HL-60/S4 (cell line): ENCODE results near the gene CERS5.

ENCODE experiments used
- in situ Hi-C: fragments of 300-500 bp; cut with MboI; formaldehyde crosslinking; loops from 2 replicates; pipeline ENCODE4 v1.14.3; 2022; ENCODE audit warnings: low sequenced_read_pairs

CERS5 gene

DNA sequence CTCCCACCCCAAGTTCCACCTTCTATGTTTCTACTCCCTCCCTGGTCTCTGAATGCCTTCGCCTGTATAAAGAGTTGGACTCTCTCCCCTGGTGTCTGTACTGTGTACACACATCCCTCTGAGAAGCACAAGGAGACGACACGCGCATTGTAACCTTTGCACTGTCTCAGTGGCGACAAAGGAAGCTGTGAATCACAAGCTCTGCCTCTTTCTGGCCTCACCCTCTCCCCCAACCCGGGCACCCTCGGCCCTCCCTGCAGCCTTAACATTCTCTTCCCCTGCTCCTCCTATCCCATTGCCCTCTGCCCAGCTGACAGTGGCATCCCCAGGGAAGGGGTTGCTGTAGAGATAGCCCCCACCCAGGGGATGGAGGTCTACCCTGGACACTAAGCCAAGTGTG, 84.5 kb downstream of the CERS5 start:
- in situ Hi-C loops = no loop called here

DNA sequence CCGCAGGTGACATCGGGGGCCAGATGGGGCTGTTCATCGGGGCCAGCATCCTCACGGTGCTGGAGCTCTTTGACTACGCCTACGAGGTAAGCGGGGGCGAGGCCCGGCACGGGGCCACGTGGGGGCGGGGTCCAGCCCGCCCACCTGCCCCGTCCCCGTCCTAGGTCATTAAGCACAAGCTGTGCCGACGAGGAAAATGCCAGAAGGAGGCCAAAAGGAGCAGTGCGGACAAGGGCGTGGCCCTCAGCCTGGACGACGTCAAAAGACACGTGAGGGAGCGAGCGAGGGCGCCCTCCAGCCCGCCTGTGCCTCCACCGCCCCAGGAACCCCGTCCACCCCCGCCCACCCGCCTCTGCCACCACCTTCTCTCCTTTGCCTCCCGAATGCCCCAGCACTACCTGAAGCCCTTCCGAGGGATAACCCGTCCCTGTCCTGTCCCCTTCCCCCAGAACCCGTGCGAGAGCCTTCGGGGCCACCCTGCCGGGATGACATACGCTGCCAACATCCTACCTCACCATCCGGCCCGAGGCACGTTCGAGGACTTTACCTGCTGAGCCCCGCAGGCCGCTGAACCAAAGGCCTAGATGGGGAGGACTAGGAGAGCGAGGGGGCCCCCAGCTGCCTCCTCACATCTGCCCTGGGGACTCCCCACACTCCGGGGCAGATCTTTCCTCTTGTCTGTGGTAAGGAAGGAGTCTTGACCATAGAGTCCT, 85.9 kb downstream of the CERS5 start:
- in situ Hi-C loops = no loop called here

DNA sequence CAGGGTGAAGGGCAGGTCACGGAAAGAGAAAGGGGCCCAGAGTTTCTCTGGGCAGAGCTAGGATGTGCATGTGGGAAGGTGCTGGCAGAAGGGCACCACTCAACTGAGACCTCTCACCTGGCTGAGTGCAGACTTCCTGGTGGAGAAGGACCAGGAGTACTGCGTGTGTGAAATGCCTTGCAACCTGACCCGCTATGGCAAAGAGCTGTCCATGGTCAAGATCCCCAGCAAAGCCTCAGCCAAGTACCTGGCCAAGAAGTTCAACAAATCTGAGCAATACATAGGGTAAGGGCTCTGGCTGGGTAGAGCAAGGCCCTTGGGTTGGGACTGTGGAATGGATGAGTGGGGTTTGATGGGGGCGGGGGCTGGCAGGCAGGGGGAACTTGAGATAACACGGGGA, 87.4 kb downstream of the CERS5 start:
- in situ Hi-C loops = loop anchor here (10.0 kb wide), 1 partner anchor 95 kb away; no protein-coding TSS in a partner anchor
